GM19238 (cell line): ENCODE data around the gene BCAS4.

Experiments used
- DNase-seq: peaks from one replicate; pipeline ENCODE4 v3.0.0; 2011; ENCODE audit warnings: low spot score; ENCODE audit not compliant: insufficient read length

The BCAS4 gene

GRCh38 chr20:50821994-50822393 is 27.1 kb downstream of the BCAS4 start:
- no peak for DNase-seq

- no peak for DNase-seq
These were observed 28.5 kb downstream of the BCAS4 start for GRCh38 chr20:50823319-50823718.

- DNase-seq: no peak
These were observed 29.3 kb downstream of the BCAS4 start for GRCh38 chr20:50824137-50824536.

- no peak for DNase-seq
These were observed 31.3 kb downstream of the BCAS4 start for GRCh38 chr20:50826121-50826520.

- DNase-seq: no peak
These were observed 33.7 kb downstream of the BCAS4 start for GRCh38 chr20:50828363-50829136.

GRCh38 chr20:50831622-50832021 is 36.8 kb downstream of the BCAS4 start:
- DNase-seq: no peak

- no peak for DNase-seq
These were observed 39.7 kb downstream of the BCAS4 start for GRCh38 chr20:50834599-50835005.

GRCh38 chr20:50837532-50838321 is 42.9 kb downstream of the BCAS4 start:
- peak; percentile 39 for DNase-seq

- no peak for DNase-seq
These were observed 43.4 kb downstream of the BCAS4 start for GRCh38 chr20:50838322-50838625.

- no peak for DNase-seq
These were observed 44.0 kb downstream of the BCAS4 start for GRCh38 chr20:50838707-50839385.

- DNase-seq: no peak
These were observed 48.0 kb downstream of the BCAS4 start for GRCh38 chr20:50842821-50843220.

GRCh38 chr20:50843331-50844276 is 48.7 kb downstream of the BCAS4 start:
- no peak for DNase-seq

- peak; percentile 79 for DNase-seq
These were observed 49.7 kb downstream of the BCAS4 start for GRCh38 chr20:50844430-50845100.

GRCh38 chr20:50845566-50846215 is 50.8 kb downstream of the BCAS4 start:
- DNase-seq: no peak

GRCh38 chr20:50848341-50848808 is 53.5 kb downstream of the BCAS4 start:
- DNase-seq: no peak

GRCh38 chr20:50848846-50849673 is 54.2 kb downstream of the BCAS4 start:
- no peak for DNase-seq

- DNase-seq: no peak
These were observed 55.9 kb downstream of the BCAS4 start for GRCh38 chr20:50850721-50851286.

GRCh38 chr20:50852085-50852484 is 57.2 kb downstream of the BCAS4 start:
- DNase-seq: no peak
